Measurements from ENCODE around the gene SCG3. TPM values are rescaled to one million over a fixed set of nuclear protein-coding genes. Genes with fewer than 3 reads are reported as not detected.

The SCG3 gene
- total RNA-seq, 1 donor from 2014 or later: 219 TPM

GRCh38 chr15:51760805-51761204, 79.5 kb downstream of the SCG3 start:
- no peak for DNase-seq
- Mint-ChIP-seq H3K9me3 (ENCODE audit: unreplicated experiment) (peaks cover 4% of the 10 kb centered on the region), H3K27me3 (ENCODE audit: unreplicated experiment) (peaks cover 3% of the 10 kb centered on the region), H3K27ac (ENCODE audit: unreplicated experiment) (no peak overlapping the region), H3K4me1 (ENCODE audit: low read depth, unreplicated experiment) (peaks cover 6% of the 10 kb centered on the region), H3K4me3 (ENCODE audit: unreplicated experiment) (no peak overlapping the region), H3K36me3 (ENCODE audit: unreplicated experiment) (no peaks in the 10 kb centered on the region)
- TF ChIP-seq CTCF (IDR thresholded peaks at IDR 0.05; ENCODE audit: partially characterized antibody, unreplicated experiment): no peak

- Mint-ChIP-seq H3K27me3 (ENCODE audit: unreplicated experiment) (no peaks in the 10 kb centered on the region), H3K4me3 (ENCODE audit: unreplicated experiment) (no peak overlapping the region), H3K36me3 (ENCODE audit: unreplicated experiment) (peaks cover 10% of the 10 kb centered on the region), H3K4me1 (ENCODE audit: low read depth, unreplicated experiment) (no peaks in the 10 kb centered on the region), H3K27ac (ENCODE audit: unreplicated experiment) (no peak overlapping the region), H3K9me3 (ENCODE audit: unreplicated experiment) (peaks cover 3% of the 10 kb centered on the region)
- DNase-seq: no peak
- no peak for TF ChIP-seq CTCF (IDR thresholded peaks at IDR 0.05; ENCODE audit: partially characterized antibody, unreplicated experiment)
These were observed 84.4 kb downstream of the SCG3 start for GRCh38 chr15:51765751-51766150.

- no peaks in the 10 kb centered on the region for H3K9me3 Mint-ChIP-seq (ENCODE audit: unreplicated experiment)
- no peaks in the 10 kb centered on the region for H3K4me1 Mint-ChIP-seq (ENCODE audit: low read depth, unreplicated experiment)
- no peaks in the 10 kb centered on the region for H3K27me3 Mint-ChIP-seq (ENCODE audit: unreplicated experiment)
- peaks cover 10% of the 10 kb centered on the region for H3K36me3 Mint-ChIP-seq (ENCODE audit: unreplicated experiment)
- no peak overlapping the region for H3K4me3 Mint-ChIP-seq (ENCODE audit: unreplicated experiment)
- DNase-seq: no peak
- TF ChIP-seq CTCF (IDR thresholded peaks at IDR 0.05; ENCODE audit: partially characterized antibody, unreplicated experiment): no peak
- no peak overlapping the region for H3K27ac Mint-ChIP-seq (ENCODE audit: unreplicated experiment)
These were observed 85.0 kb downstream of the SCG3 start for GRCh38 chr15:51766341-51766740.

GRCh38 chr15:51768018-51768417, 86.7 kb downstream of the SCG3 start:
- H3K27ac Mint-ChIP-seq (ENCODE audit: unreplicated experiment): no peak overlapping the region
- no peaks in the 10 kb centered on the region for H3K27me3 Mint-ChIP-seq (ENCODE audit: unreplicated experiment)
- H3K4me3 Mint-ChIP-seq (ENCODE audit: unreplicated experiment): no peak overlapping the region
- H3K9me3 Mint-ChIP-seq (ENCODE audit: unreplicated experiment): peaks cover 2% of the 10 kb centered on the region
- TF ChIP-seq CTCF (IDR thresholded peaks at IDR 0.05; ENCODE audit: partially characterized antibody, unreplicated experiment): no peak
- DNase-seq: no peak
- no peaks in the 10 kb centered on the region for H3K4me1 Mint-ChIP-seq (ENCODE audit: low read depth, unreplicated experiment)
- H3K36me3 Mint-ChIP-seq (ENCODE audit: unreplicated experiment): peaks cover 10% of the 10 kb centered on the region

Other genes starting within 250 kb of the SCG3 start
- 48.2 TPM for gene DMXL2, start 58.7 kb upstream of the SCG3 start, total RNA-seq (ENCODE audit: unreplicated experiment)
- 0.78 TPM for gene LYSMD2, start 56.2 kb downstream of the SCG3 start, total RNA-seq (ENCODE audit: unreplicated experiment)
- 75.0 TPM for gene TMOD2, start 70.1 kb downstream of the SCG3 start, total RNA-seq (ENCODE audit: unreplicated experiment)
- 29.2 TPM for gene TMOD3, start 148.2 kb downstream of the SCG3 start, total RNA-seq (ENCODE audit: unreplicated experiment)

Data from glutamatergic neuron (in vitro differentiated cells).